Fibroblast of lung (primary cell): ENCODE results near the gene FOS. TPM values are rescaled to one million over a fixed set of nuclear protein-coding genes. Genes with fewer than 3 reads are reported as not detected.
A peak's percentile ranks its signal among the peaks of the same experiment; 100 is the strongest.

Source experiments
- DNase-seq, 2 donors: peaks; one replicate each; pipeline versions ENCODE4 v3.0.0 to v3.0.0-alpha.2; 2010; ENCODE audit warnings: low read depth in 2 of 2
- H2AFZ ChIP-seq: 2 replicates; pipeline ENCODE4 v1.5.1; 2012; ENCODE audit warnings: low read length, control low read depth, inconsistent platforms
- H3K27ac ChIP-seq: 2 replicates; pipeline ENCODE4 v1.5.1; 2011; ENCODE audit warnings: low read length, control low read depth; ENCODE audit not compliant: insufficient read depth
- H3K27me3 ChIP-seq: 2 replicates; pipeline ENCODE4 v1.5.1; 2011; ENCODE audit warnings: mild to moderate bottlenecking, low read length; ENCODE audit not compliant: control insufficient read depth, insufficient read depth
- H3K36me3 ChIP-seq: 2 replicates; pipeline ENCODE4 v1.5.1; 2011; ENCODE audit warnings: low read length; ENCODE audit not compliant: control insufficient read depth, insufficient read depth
- H3K4me1 ChIP-seq: 2 replicates; pipeline ENCODE4 v1.5.1; 2011; ENCODE audit warnings: low read length; ENCODE audit not compliant: control insufficient read depth, insufficient read depth; ENCODE audit errors: extremely low read depth
- H3K4me2 ChIP-seq: 2 replicates; pipeline ENCODE4 v1.5.1; 2011; ENCODE audit warnings: low read length, control low read depth; ENCODE audit not compliant: insufficient read depth; ENCODE audit errors: extremely low read depth
- H3K4me3 ChIP-seq, 4 experiments: fragments of 200-600 bp in 1 of 4; sonication (generic) in 1 of 4; replicated peaks in 1 of 4; 2 replicates each; pipeline ENCODE4 v1.5.1; 2011 to 2016; ENCODE audit warnings: low read length in 4 of 4, low read depth in 3 of 4, mild to moderate bottlenecking in 3 of 4, control low read depth in 2 of 4, inconsistent platforms in 1 of 4, mixed read lengths in 1 of 4; ENCODE audit not compliant: insufficient read depth in 1 of 4; ENCODE audit errors: control extremely low read depth in 1 of 4
- H3K79me2 ChIP-seq: 2 replicates; pipeline ENCODE4 v1.5.1; 2012; ENCODE audit warnings: mild to moderate bottlenecking, low read length, inconsistent platforms; ENCODE audit not compliant: control insufficient read depth, insufficient read depth
- H3K9ac ChIP-seq: 2 replicates; pipeline ENCODE4 v1.5.1; 2011; ENCODE audit warnings: mild to moderate bottlenecking, low read length, control low read depth; ENCODE audit not compliant: insufficient read depth
- H3K9me3 ChIP-seq: 2 replicates; pipeline ENCODE4 v1.5.1; 2012; ENCODE audit warnings: low read depth, low read length; ENCODE audit not compliant: control insufficient read depth, insufficient read depth
- H4K20me1 ChIP-seq: 2 replicates; pipeline ENCODE4 v1.5.1; 2011; ENCODE audit warnings: low read length; ENCODE audit not compliant: control insufficient read depth, insufficient read depth; ENCODE audit errors: extremely low read depth
- CTCF ChIP-seq, 2 donors: IDR thresholded peaks in 1 of 2; conservative IDR thresholded peaks in 1 of 2; 1 replicate in 1 of 2; 2 replicates in 1 of 2; pipeline ENCODE4 v1.5.1; 2011 to 2012; ENCODE audit warnings: low read length in 2 of 2, control low read depth in 1 of 2, inconsistent platforms in 1 of 2, low read depth in 1 of 2, mild to moderate bottlenecking in 1 of 2
- EZH2 ChIP-seq: IDR thresholded peaks from 2 replicates; pipeline ENCODE4 v1.5.1; 2012; ENCODE audit warnings: low read length, control low read depth, mild to moderate bottlenecking; ENCODE audit errors: missing control alignments
- polyA plus RNA-seq, 2 donors: library from polyadenylated mRNA; depleted of rRNA in 1 of 2; stranded (reverse) in 1 of 2; unstranded in 1 of 2; fragments of >200 nt; gene quantifications; 2 replicates each; pipeline ENCODE4 v1.2.1, GENCODE V29; 2011 to 2012; ENCODE audit warnings: missing spikeins in 1 of 2
- total RNA-seq: library from RNA; depleted of rRNA; stranded (reverse); fragments of >200 nt; gene quantifications from 2 replicates; pipeline ENCODE4 v1.2.1, GENCODE V29; 2014

The FOS gene
- total and polyA plus RNA-seq, 2 donors (not counting 1 experiment from before 2014, with no cell fraction given) = 24.6 to 178 TPM

- Histone ChIP-seq H3K27ac (peak overlapping the region; percentile 99), H2AFZ (peak overlapping the region; percentile 51), H3K9me3 (no peaks in the 10 kb centered on the region), H4K20me1 (no peaks in the 10 kb centered on the region), H3K79me2 (no peaks in the 10 kb centered on the region), H3K4me1 (peaks cover 7% of the 10 kb centered on the region), H3K4me3 (peak overlapping the region; percentile 28 to 83 (median 47)), H3K9ac (peak overlapping the region; percentile 88), H3K36me3 (no peaks in the 10 kb centered on the region), H3K27me3 (peaks cover 5% of the 10 kb centered on the region), H3K4me2 (peak overlapping the region; percentile 97)
- no peak for TF ChIP-seq EZH2
- no peak for TF ChIP-seq CTCF (conservative IDR thresholded peaks at IDR 0.05 in 1 of 2, IDR thresholded peaks at IDR 0.05 in 1 of 2; ENCODE audit: low read depth in 1 of 2, low read length in 2 of 2)
- DNase-seq = peak; percentile 99 to 100
Observed at GRCh38 chr14:75258803-75259509, 19.7 kb upstream of the FOS start.

GRCh38 chr14:75259510-75259855 is 19.1 kb upstream of the FOS start:
- Histone ChIP-seq H3K9me3 (no peaks in the 10 kb centered on the region), H3K4me3 (peak overlapping the region; percentile 10 to 83 (median 47)), H3K9ac (peak overlapping the region; percentile 66), H3K27ac (peak overlapping the region; percentile 99), H4K20me1 (no peaks in the 10 kb centered on the region), H3K4me1 (peaks cover 7% of the 10 kb centered on the region), H3K4me2 (peak overlapping the region; percentile 52), H2AFZ (peak overlapping the region; percentile 2), H3K27me3 (peaks cover 4% of the 10 kb centered on the region), H3K79me2 (no peaks in the 10 kb centered on the region), H3K36me3 (no peaks in the 10 kb centered on the region)
- TF ChIP-seq EZH2 (no peak), CTCF (conservative IDR thresholded peaks at IDR 0.05 in 1 of 2, IDR thresholded peaks at IDR 0.05 in 1 of 2; ENCODE audit: low read depth in 1 of 2, low read length in 2 of 2) (peak; percentile 14 to 31)
- peak; percentile 69 to 75 for DNase-seq

- H2AFZ ChIP-seq = no peak overlapping the region
- H3K9ac ChIP-seq = no peak overlapping the region
- no peaks in the 10 kb centered on the region for H4K20me1 ChIP-seq
- peak overlapping the region; percentile 99 for H3K27ac ChIP-seq
- H3K4me3 ChIP-seq = no peak overlapping the region
- H3K4me1 ChIP-seq = peaks cover 7% of the 10 kb centered on the region
- no peak for DNase-seq
- no peaks in the 10 kb centered on the region for H3K36me3 ChIP-seq
- H3K27me3 ChIP-seq = no peaks in the 10 kb centered on the region
- peak overlapping the region; percentile 52 for H3K4me2 ChIP-seq
- no peaks in the 10 kb centered on the region for H3K9me3 ChIP-seq
- TF ChIP-seq EZH2 = no peak
- no peak for TF ChIP-seq CTCF (conservative IDR thresholded peaks at IDR 0.05 in 1 of 2, IDR thresholded peaks at IDR 0.05 in 1 of 2; ENCODE audit: low read depth in 1 of 2, low read length in 2 of 2)
- no peaks in the 10 kb centered on the region for H3K79me2 ChIP-seq
Observed at GRCh38 chr14:75260025-75260763, 18.4 kb upstream of the FOS start.
